HG03571 (cell line): ENCODE results near the gene ATXN7.
A peak's percentile ranks its signal among the peaks of the same experiment; 100 is the strongest.

Source experiments
- ATAC-seq: cut with Tn5 transposase; IDR thresholded peaks from one replicate; pipeline ENCODE4 v1.9.1; 2021; ENCODE audit not compliant: unreplicated experiment

The ATXN7 gene

GRCh38 chr3:63932509-63933212, 69.0 kb downstream of the ATXN7 start:
- no peak for ATAC-seq

- ATAC-seq: peak; percentile 60
Measured at GRCh38 chr3:63933459-63933858, 69.8 kb downstream of the ATXN7 start.

- ATAC-seq: no peak
Measured at GRCh38 chr3:63934041-63934866, 70.6 kb downstream of the ATXN7 start.

GRCh38 chr3:63936925-63937324, 73.3 kb downstream of the ATXN7 start:
- ATAC-seq: no peak

- ATAC-seq: peak; percentile 54
Measured at GRCh38 chr3:63937661-63938651, 74.3 kb downstream of the ATXN7 start.

- ATAC-seq: no peak
Measured at GRCh38 chr3:63940389-63940757, 76.7 kb downstream of the ATXN7 start.

GRCh38 chr3:63942528-63942927, 78.9 kb downstream of the ATXN7 start:
- no peak for ATAC-seq

GRCh38 chr3:63943678-63944077, 80.0 kb downstream of the ATXN7 start:
- ATAC-seq: no peak

- no peak for ATAC-seq
Measured at GRCh38 chr3:63945558-63946096, 82.0 kb downstream of the ATXN7 start.

GRCh38 chr3:63946753-63947152, 83.1 kb downstream of the ATXN7 start:
- ATAC-seq: no peak

GRCh38 chr3:63947594-63947993, 83.9 kb downstream of the ATXN7 start:
- ATAC-seq: no peak

- ATAC-seq: no peak
Measured at GRCh38 chr3:63949005-63949404, 85.3 kb downstream of the ATXN7 start.

- ATAC-seq: no peak
Measured at GRCh38 chr3:63950698-63951097, 87.0 kb downstream of the ATXN7 start.

- no peak for ATAC-seq
Measured at GRCh38 chr3:63951492-63952247, 88.0 kb downstream of the ATXN7 start.

GRCh38 chr3:63952248-63952594, 88.6 kb downstream of the ATXN7 start:
- no peak for ATAC-seq

GRCh38 chr3:63954182-63954581, 90.5 kb downstream of the ATXN7 start:
- ATAC-seq: no peak

GRCh38 chr3:63955036-63955650, 91.5 kb downstream of the ATXN7 start:
- no peak for ATAC-seq

- ATAC-seq: no peak
Measured at GRCh38 chr3:63955830-63956545, 92.3 kb downstream of the ATXN7 start.

GRCh38 chr3:63959146-63959545, 95.5 kb downstream of the ATXN7 start:
- no peak for ATAC-seq
